ENCODE data around the gene SBF1. TPM values are rescaled to one million over a fixed set of nuclear protein-coding genes. Genes with fewer than 3 reads are reported as not detected.
A peak's percentile ranks its signal among the peaks of the same experiment; 100 is the strongest.

Gene SBF1
- total RNA-seq, 4 donors from 2014 or later: 63.7 to 122 (median 64.4) TPM

DNA sequence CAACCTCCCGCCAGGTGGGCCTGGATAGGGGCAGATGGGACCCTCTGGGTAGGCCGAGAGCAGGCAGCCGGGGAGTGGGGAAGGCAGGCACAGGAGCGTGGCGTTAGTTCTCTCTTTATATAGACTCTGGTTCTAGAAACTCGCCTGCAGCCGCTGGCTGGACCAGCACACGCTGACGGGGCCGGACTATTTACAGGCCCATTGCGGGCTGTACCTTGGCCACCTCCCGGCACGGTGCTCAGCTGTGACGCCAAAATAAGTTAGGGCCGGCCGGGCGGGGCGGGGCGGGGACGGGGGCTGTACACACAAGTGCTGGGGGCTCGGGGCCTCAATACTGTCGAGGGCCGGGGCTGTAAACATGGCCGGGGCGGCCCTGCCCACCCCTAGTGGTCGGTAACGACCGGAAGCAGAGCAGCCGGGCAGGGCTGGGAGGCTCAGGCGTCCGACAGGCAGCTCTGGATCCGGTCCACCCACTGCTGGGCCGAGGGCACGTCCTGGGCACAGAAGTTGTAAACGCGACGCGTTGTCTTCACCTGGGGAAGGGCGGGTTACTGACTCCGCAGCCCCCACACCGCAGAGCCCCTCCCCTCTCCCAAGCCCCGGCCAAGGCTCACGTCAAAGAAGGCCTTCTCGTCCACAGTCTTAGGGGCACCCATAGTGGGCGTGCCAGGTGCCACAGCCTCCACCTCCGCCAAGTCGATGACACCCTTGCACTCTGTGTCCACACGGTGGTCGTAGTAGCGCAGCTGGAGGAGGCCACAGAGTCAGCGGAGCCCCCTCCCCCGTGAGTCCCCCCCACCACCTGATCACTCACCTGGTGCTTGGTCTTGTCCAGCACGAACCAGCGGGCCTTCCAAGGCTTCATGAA is 27.9 kb downstream of the SBF1 start:
- Histone ChIP-seq H3K27me3 (no peaks in the 10 kb centered on the region), H3K4me1 (peaks cover 0 to 20% (median 8%) of the 10 kb centered on the region in 3 donors), H3K9me3 (no peaks in the 10 kb centered on the region), H3K36me3 (peaks cover 0 to 85% of the 10 kb centered on the region in 2 donors), H3K4me3 (no peak overlapping the region), H3K27ac (no peak overlapping the region)
- ATAC-seq: no peak
- TF ChIP-seq EP300 (IDR thresholded peaks at IDR 0.05) (no peak), POLR2A (IDR thresholded peaks at IDR 0.05) (no peak), POLR2AphosphoS5 (IDR thresholded peaks at IDR 0.05) (no peak)
- TF ChIP-seq, protein P1, sequence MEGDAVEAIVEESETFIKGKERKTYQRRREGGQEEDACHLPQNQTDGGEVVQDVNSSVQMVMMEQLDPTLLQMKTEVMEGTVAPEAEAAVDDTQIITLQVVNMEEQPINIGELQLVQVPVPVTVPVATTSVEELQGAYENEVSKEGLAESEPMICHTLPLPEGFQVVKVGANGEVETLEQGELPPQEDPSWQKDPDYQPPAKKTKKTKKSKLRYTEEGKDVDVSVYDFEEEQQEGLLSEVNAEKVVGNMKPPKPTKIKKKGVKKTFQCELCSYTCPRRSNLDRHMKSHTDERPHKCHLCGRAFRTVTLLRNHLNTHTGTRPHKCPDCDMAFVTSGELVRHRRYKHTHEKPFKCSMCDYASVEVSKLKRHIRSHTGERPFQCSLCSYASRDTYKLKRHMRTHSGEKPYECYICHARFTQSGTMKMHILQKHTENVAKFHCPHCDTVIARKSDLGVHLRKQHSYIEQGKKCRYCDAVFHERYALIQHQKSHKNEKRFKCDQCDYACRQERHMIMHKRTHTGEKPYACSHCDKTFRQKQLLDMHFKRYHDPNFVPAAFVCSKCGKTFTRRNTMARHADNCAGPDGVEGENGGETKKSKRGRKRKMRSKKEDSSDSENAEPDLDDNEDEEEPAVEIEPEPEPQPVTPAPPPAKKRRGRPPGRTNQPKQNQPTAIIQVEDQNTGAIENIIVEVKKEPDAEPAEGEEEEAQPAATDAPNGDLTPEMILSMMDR (IDR thresholded peaks at IDR 0.05): no peak
- WGBS, 2 donors (ENCODE audit: low coverage in 1 of 2): no CpG with 5 or more reads among the region's 54 CpGs

DNA sequence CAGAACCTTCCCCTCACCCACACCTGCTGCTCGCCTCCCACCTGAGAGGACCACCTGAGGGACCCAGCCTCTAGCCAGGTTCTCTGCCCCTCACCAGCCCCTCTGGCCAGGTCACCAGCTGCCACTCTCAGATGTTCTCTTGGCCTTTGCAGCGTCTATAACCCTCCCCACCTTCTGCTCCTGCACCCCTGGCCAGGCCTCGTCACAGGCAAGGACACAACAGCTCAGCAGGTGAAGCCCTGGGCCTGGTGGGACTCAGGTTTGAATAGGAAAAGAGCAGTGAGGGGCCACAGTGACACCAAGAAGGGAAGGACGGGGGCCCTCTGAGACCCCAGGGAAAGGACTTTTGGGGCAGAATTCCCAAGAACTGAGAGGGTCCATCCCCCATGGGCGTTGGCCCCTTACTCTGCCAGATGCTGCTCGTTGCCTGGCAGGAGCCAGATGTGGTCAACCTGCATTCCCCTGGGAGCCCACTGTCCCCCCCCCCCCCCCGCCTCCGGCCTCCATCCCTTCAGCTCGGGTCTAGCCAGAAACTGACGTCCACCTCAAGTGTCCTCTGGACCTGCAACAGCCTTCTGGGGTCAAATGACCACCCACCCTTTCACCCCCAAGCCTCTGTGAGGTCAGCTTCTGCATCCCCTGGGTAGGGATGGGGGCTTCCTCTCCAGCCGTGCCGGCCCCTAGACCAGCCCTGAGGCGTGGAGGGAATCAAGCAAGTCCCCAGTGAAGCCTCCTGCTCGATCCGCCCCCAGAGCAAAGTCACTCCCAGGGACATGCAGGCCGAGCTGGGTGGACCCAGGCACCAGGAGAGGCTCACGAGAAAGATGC is 28.7 kb downstream of the SBF1 start:
- Histone ChIP-seq H3K36me3 (peaks cover 0 to 87% of the 10 kb centered on the region in 2 donors), H3K9me3 (no peaks in the 10 kb centered on the region), H3K4me1 (peaks cover 0 to 20% (median 8%) of the 10 kb centered on the region in 3 donors), H3K4me3 (no peak overlapping the region), H3K27me3 (no peaks in the 10 kb centered on the region), H3K27ac (peak overlapping the region in 1 of 4 donors; percentile 58)
- TF ChIP-seq POLR2A (IDR thresholded peaks at IDR 0.05): no peak
- TF ChIP-seq, protein P1 (IDR thresholded peaks at IDR 0.05): no peak
- TF ChIP-seq POLR2AphosphoS5 (IDR thresholded peaks at IDR 0.05): no peak
- no peak for TF ChIP-seq EP300 (IDR thresholded peaks at IDR 0.05)
- 100% methylated on average over 1 of the region's 17 CpGs; no CpG with 5 or more reads in 1 of the 2 donors for WGBS, 2 donors (ENCODE audit: low coverage in 1 of 2)
- no peak for ATAC-seq

DNA sequence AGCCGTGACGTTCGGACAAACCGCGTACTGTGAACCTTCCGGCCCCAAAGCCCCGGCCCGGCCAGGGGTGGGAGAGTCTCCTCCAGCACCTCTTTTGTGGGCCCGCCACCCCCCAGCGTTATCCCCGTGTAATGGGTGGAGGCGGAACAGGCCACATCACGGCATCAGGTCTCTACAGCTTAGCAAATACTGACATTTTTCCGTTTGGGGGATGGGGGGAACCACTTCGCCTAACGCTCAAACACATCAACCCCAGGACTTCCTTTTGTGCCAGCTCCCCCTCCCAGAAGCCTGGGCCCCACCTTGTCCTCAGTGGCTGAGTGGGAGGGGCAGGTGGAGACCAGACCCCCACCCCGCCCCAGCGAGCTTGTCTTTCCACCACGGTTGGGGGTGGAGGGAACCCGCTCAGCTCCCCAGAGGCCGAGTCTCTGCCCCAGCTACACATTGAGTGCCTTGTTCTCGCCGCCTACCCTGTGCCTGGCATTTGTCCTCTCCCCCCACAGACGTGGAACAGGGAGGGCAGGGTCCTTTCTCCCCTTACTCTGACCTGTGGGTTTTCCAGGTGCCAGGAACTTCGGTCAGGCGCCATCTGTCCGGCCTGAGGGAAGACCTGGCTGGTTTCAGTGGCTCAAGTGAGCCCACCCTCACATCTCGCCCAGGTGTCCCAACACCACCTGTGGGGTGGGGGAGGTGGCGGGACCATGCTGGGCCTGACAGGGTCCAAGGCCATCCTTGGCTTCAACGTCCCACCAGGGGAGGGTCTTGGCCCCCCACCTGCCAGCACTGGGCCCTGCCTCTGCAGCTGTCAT is 29.6 kb downstream of the SBF1 start:
- no peak for TF ChIP-seq POLR2AphosphoS5 (IDR thresholded peaks at IDR 0.05)
- no peak for TF ChIP-seq EP300 (IDR thresholded peaks at IDR 0.05)
- no peak for TF ChIP-seq POLR2A (IDR thresholded peaks at IDR 0.05)
- TF ChIP-seq, protein P1 (IDR thresholded peaks at IDR 0.05): no peak
- H3K4me3 ChIP-seq: no peak overlapping the region
- no peaks in the 10 kb centered on the region for H3K27me3 ChIP-seq
- ATAC-seq: no peak
- no peaks in the 10 kb centered on the region for H3K9me3 ChIP-seq
- WGBS, 2 donors (ENCODE audit: low coverage in 1 of 2): 50% methylated on average over 2 of the region's 30 CpGs; no CpG with 5 or more reads in 1 of the 2 donors
- H3K27ac ChIP-seq: peak overlapping the region in 2 of 4 donors; percentile 54 to 58
- H3K36me3 ChIP-seq: peaks cover 0 to 87% of the 10 kb centered on the region in 2 donors
- peaks cover 0 to 20% (median 8%) of the 10 kb centered on the region in 3 donors for H3K4me1 ChIP-seq

DNA sequence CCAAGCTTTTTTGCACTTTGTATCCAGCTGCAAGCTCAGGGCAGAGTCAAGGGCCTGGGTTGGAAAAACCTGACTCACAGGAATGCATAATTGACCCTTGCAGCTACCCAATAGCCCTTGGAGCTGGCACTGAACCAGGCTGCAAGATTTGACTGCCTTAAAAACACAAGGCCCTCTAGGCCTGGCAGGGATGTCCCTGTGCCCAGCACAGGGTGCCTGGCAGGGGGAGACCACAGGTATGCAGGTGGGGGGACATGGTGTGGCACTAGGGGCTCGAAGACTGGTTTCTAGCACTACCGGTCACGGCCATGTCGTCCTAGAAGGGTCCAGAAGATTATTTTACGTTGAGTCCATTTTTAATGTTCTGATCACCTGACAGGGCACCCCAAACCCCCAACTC is 30.2 kb downstream of the SBF1 start:
- ATAC-seq: peak; percentile 34

More for the DNA sequence above, 30.2 kb downstream of the SBF1 start:
- no peaks in the 10 kb centered on the region for H3K27me3 ChIP-seq
- no peak overlapping the region for H3K4me3 ChIP-seq
- TF ChIP-seq, protein P1 (IDR thresholded peaks at IDR 0.05): no peak
- TF ChIP-seq POLR2A (IDR thresholded peaks at IDR 0.05) (no peak), EP300 (IDR thresholded peaks at IDR 0.05) (no peak), POLR2AphosphoS5 (IDR thresholded peaks at IDR 0.05) (no peak)
- 53% methylated on average over 5 of the region's 5 CpGs; no CpG with 5 or more reads in 1 of the 2 donors for WGBS, 2 donors (ENCODE audit: low coverage in 1 of 2)
- peak overlapping the region in 3 of 4 donors; percentile 44 to 58 (median 54) for H3K27ac ChIP-seq
- H3K4me1 ChIP-seq: peaks cover 0 to 20% (median 8%) of the 10 kb centered on the region in 3 donors
- H3K36me3 ChIP-seq: peaks cover 0 to 87% of the 10 kb centered on the region in 2 donors
- H3K9me3 ChIP-seq: no peaks in the 10 kb centered on the region

All from gastroesophageal sphincter (tissue), 4 donors.